H9 (cell line): ENCODE data around the gene LYRM2. TPM values are rescaled to one million over a fixed set of nuclear protein-coding genes. Genes with fewer than 3 reads are reported as not detected.

ENCODE experiments used
- DNase-seq: peaks from one replicate; pipeline ENCODE4 v3.0.0-alpha.2; 2017
- H2AFZ ChIP-seq: one replicate; pipeline ENCODE4 v1.6.1; 2013; ENCODE audit warnings: mild to moderate bottlenecking, low read length, control low read depth, moderate library complexity
- H2AK5ac ChIP-seq: 2 replicates; pipeline ENCODE4 v1.6.1; 2013; ENCODE audit warnings: low read length, control low read depth, mixed read lengths; ENCODE audit not compliant: insufficient read length
- H2BK120ac ChIP-seq: one replicate; pipeline ENCODE4 v1.6.1; 2013; ENCODE audit warnings: low read depth, mild to moderate bottlenecking, low read length, control low read depth, inconsistent platforms; ENCODE audit not compliant: poor library complexity, severe bottlenecking
- H2BK12ac ChIP-seq: 2 replicates; pipeline ENCODE4 v1.6.1; 2013; ENCODE audit warnings: low read length, control low read depth, mixed read lengths, low read depth; ENCODE audit not compliant: insufficient read length
- H2BK15ac ChIP-seq: 2 replicates; pipeline ENCODE4 v1.6.1; 2013; ENCODE audit warnings: low read depth, low read length, control low read depth
- H2BK20ac ChIP-seq: one replicate; pipeline ENCODE4 v1.6.1; 2013; ENCODE audit warnings: low read depth, mild to moderate bottlenecking, low read length, control low read depth, inconsistent platforms; ENCODE audit not compliant: poor library complexity, severe bottlenecking
- H2BK5ac ChIP-seq: 2 replicates; pipeline ENCODE4 v1.6.1; 2013; ENCODE audit warnings: low read length, control low read depth, mixed read lengths; ENCODE audit not compliant: insufficient read length
- H3K14ac ChIP-seq: 2 replicates; pipeline ENCODE4 v1.6.1; 2013; ENCODE audit warnings: low read length, control low read depth; ENCODE audit not compliant: insufficient read depth
- H3K18ac ChIP-seq: 2 replicates; pipeline ENCODE4 v1.6.1; 2013; ENCODE audit warnings: low read depth, mild to moderate bottlenecking, mixed read lengths, low read length, control low read depth; ENCODE audit not compliant: insufficient read length
- H3K23ac ChIP-seq: 2 replicates; pipeline ENCODE4 v1.6.1; 2013; ENCODE audit warnings: low read length, control low read depth, mixed read lengths, low read depth; ENCODE audit not compliant: insufficient read length
- H3K23me2 ChIP-seq: 2 replicates; pipeline ENCODE4 v1.6.1; 2013; ENCODE audit warnings: low read depth, mild to moderate bottlenecking, mixed read lengths, low read length, control low read depth; ENCODE audit not compliant: insufficient read length, poor library complexity, severe bottlenecking
- H3K27ac ChIP-seq: 2 replicates; pipeline ENCODE4 v1.5.1; 2013; ENCODE audit warnings: low read length, control low read depth, mixed read lengths, low read depth; ENCODE audit not compliant: insufficient read length
- H3K27me3 ChIP-seq: 2 replicates; pipeline ENCODE4 v1.6.1; 2013; ENCODE audit warnings: low read length, control low read depth, inconsistent platforms; ENCODE audit not compliant: insufficient read depth
- H3K4ac ChIP-seq: 2 replicates; pipeline ENCODE4 v1.6.1; 2013; ENCODE audit warnings: low read depth, mild to moderate bottlenecking, control low read depth, inconsistent platforms, low read length, moderate library complexity
- H3K4me1 ChIP-seq: 2 replicates; pipeline ENCODE4 v1.6.1; 2013; ENCODE audit warnings: low read length, control low read depth, inconsistent platforms; ENCODE audit not compliant: insufficient read depth
- H3K4me2 ChIP-seq: 2 replicates; pipeline ENCODE4 v1.6.1; 2013; ENCODE audit warnings: low read length, control low read depth, mixed read lengths; ENCODE audit not compliant: insufficient read length, insufficient read depth
- H3K56ac ChIP-seq: 2 replicates; pipeline ENCODE4 v1.6.1; 2013; ENCODE audit warnings: low read depth, mild to moderate bottlenecking, mixed read lengths, low read length, control low read depth; ENCODE audit not compliant: insufficient read length
- H3K79me1 ChIP-seq: 2 replicates; pipeline ENCODE4 v1.6.1; 2013; ENCODE audit warnings: low read depth, mild to moderate bottlenecking, moderate library complexity, low read length, control low read depth, inconsistent platforms; ENCODE audit not compliant: insufficient read depth, poor library complexity, severe bottlenecking
- H3K79me2 ChIP-seq: 2 replicates; pipeline ENCODE4 v1.6.1; 2013; ENCODE audit warnings: low read length, control low read depth, inconsistent platforms; ENCODE audit not compliant: insufficient read depth
- H3K9ac ChIP-seq: 2 replicates; pipeline ENCODE4 v1.6.1; 2013; ENCODE audit warnings: low read length, control low read depth, mixed read lengths; ENCODE audit not compliant: insufficient read length; ENCODE audit errors: extremely low read depth
- H3K9me3 ChIP-seq: one replicate; pipeline ENCODE4 v1.6.1; 2013; ENCODE audit warnings: low read depth, low read length, inconsistent platforms; ENCODE audit not compliant: control insufficient read depth
- H3T11ph ChIP-seq: one replicate; pipeline ENCODE4 v1.6.1; 2013; ENCODE audit warnings: mild to moderate bottlenecking, low read length, control low read depth, inconsistent platforms
- H4K20me1 ChIP-seq: one replicate; pipeline ENCODE4 v1.6.1; 2013; ENCODE audit not compliant: control insufficient read depth, insufficient read length, insufficient read depth
- H4K5ac ChIP-seq: 2 replicates; pipeline ENCODE4 v1.6.1; 2013; ENCODE audit warnings: low read depth, mild to moderate bottlenecking, mixed read lengths, low read length, control low read depth; ENCODE audit not compliant: insufficient read length
- H4K8ac ChIP-seq: replicated peaks from 2 replicates; pipeline ENCODE4 v1.6.1; 2013; ENCODE audit warnings: low read length, control low read depth, mixed read lengths, low read depth; ENCODE audit not compliant: insufficient read length
- H4K91ac ChIP-seq: 2 replicates; pipeline ENCODE4 v1.6.1; 2013; ENCODE audit warnings: low read depth, mild to moderate bottlenecking, moderate library complexity, mixed read lengths, low read length, control low read depth; ENCODE audit not compliant: insufficient read length
- H3K27ac Mint-ChIP-seq, 3 experiments: 2 replicates in 2 of 3; 3 replicates in 1 of 3; pipeline ENCODE4 v1.8.0; 2020 to 2021; ENCODE audit warnings: mixed read lengths in 3 of 3, mild to moderate bottlenecking in 1 of 3, moderate library complexity in 1 of 3
- H3K27me3 Mint-ChIP-seq: 2 replicates; pipeline ENCODE4 v1.8.0; 2021; ENCODE audit warnings: low read depth, mild to moderate bottlenecking, moderate library complexity, mixed read lengths
- H3K36me3 Mint-ChIP-seq, 3 experiments: 2 replicates in 2 of 3; 3 replicates in 1 of 3; pipeline ENCODE4 v1.8.0; 2020 to 2021; ENCODE audit warnings: low read depth in 3 of 3, mixed read lengths in 3 of 3; ENCODE audit not compliant: insufficient read depth in 1 of 3
- H3K4me1 Mint-ChIP-seq, 2 experiments: 2 replicates each; pipeline ENCODE4 v1.8.0; 2020; ENCODE audit warnings: mixed read lengths in 2 of 2
- H3K4me3 Mint-ChIP-seq, 2 experiments: 2 replicates in 1 of 2; 3 replicates in 1 of 2; pipeline ENCODE4 v1.8.0; 2020 to 2021; ENCODE audit warnings: mild to moderate bottlenecking in 2 of 2, mixed read lengths in 2 of 2, moderate library complexity in 1 of 2
- H3K9me3 Mint-ChIP-seq, 2 experiments: 2 replicates in 1 of 2; 3 replicates in 1 of 2; pipeline ENCODE4 v1.8.0; 2020; ENCODE audit warnings: mild to moderate bottlenecking in 2 of 2, mixed read lengths in 2 of 2, moderate library complexity in 1 of 2
- CTCF ChIP-seq: fragments of 200-600 bp; sonication (generic); conservative IDR thresholded peaks from 3 replicates; pipeline ENCODE4 v1.8.0; 2021; ENCODE audit warnings: antibody characterized with exemption, mild to moderate bottlenecking
- WGBS: extraction: QIAGEN DNeasy Blood & Tissue Kit; methylation state at CpG from one replicate; pipeline ENCODE4 v1.1.7; 2013; ENCODE audit warnings: missing lambda C conversion rate, low lambda C conversion rate, mixed read lengths; ENCODE audit not compliant: insufficient read length; ENCODE audit errors: extremely low coverage; 5-methylcytosine and 5-hydroxymethylcytosine counted together
- total RNA-seq: library from RNA; stranded (reverse); gene quantifications from 2 replicates; pipeline ENCODE4 v1.2.1, GENCODE V29; 2021

Gene LYRM2
- total RNA-seq, 1 experiment from 2014 or later: 29.8 TPM

DNA sequence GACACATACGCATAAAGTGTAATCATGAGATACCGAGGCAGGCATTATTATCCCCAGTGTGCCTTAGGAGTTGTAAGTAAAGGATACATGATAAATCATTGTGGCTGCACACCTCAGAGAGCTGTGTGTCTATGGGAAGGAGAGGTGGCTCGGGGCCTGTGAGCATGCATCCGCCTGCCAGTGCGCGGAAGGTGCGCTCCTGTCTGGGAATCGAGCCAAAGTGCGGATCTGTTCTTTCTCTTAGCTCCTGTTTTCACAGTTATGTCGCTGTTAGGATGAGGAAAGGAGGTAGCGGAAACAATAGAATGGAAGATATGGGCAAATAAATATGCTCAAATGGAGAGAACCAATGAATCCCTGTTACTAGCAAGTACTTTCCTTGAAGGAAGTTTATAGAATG, 107.6 kb downstream of the LYRM2 start:
- Mint-ChIP-seq H3K27me3 (no peaks in the 10 kb centered on the region; the same call in 1 of the 2 replicates), H3K36me3 (no peaks in the 10 kb centered on the region), H3K9me3 (no peaks in the 10 kb centered on the region), H3K27ac (no peak overlapping the region), H3K4me3 (no peak overlapping the region), H3K4me1 (no peaks in the 10 kb centered on the region)
- no peak for TF ChIP-seq CTCF
- no peak overlapping the region; the same call in 1 of the 2 replicates for H3K14ac ChIP-seq
- H4K8ac ChIP-seq: no peak overlapping the region
- no peak overlapping the region for H2BK5ac ChIP-seq
- H3K27ac ChIP-seq: no peak overlapping the region
- no peak overlapping the region for H3K23ac ChIP-seq
- H3K27me3 ChIP-seq: no peaks in the 10 kb centered on the region
- no peak overlapping the region for H2BK12ac ChIP-seq
- no peak overlapping the region for H4K91ac ChIP-seq
- no peak overlapping the region for H2AFZ ChIP-seq
- WGBS: no CpG with 5 or more reads among the region's 11 CpGs
- no peak overlapping the region for H3K4ac ChIP-seq
- no peak overlapping the region for H2BK120ac ChIP-seq
- H3K4me2 ChIP-seq: no peak overlapping the region
- H3K23me2 ChIP-seq: no peaks in the 10 kb centered on the region
- H3K4me1 ChIP-seq: no peaks in the 10 kb centered on the region
- H3K79me2 ChIP-seq: no peaks in the 10 kb centered on the region
- H2BK20ac ChIP-seq: no peak overlapping the region
- DNase-seq: no peak
- H3K56ac ChIP-seq: no peak overlapping the region
- H4K20me1 ChIP-seq: no peaks in the 10 kb centered on the region
- H2BK15ac ChIP-seq: no peak overlapping the region
- H2AK5ac ChIP-seq: no peak overlapping the region
- H3T11ph ChIP-seq: no peak overlapping the region
- no peaks in the 10 kb centered on the region for H3K9me3 ChIP-seq
- H3K9ac ChIP-seq: no peak overlapping the region
- no peak overlapping the region for H4K5ac ChIP-seq
- H3K18ac ChIP-seq: no peak overlapping the region
- H3K79me1 ChIP-seq: no peaks in the 10 kb centered on the region
